ENCODE data around the gene RPP21. TPM values are rescaled to one million over a fixed set of nuclear protein-coding genes. Genes with fewer than 3 reads are reported as not detected.

RPP21 gene
- total RNA-seq (100 to 1,000 TPM in 1 of 7 donors, 10 to 100 TPM in 6; 31.0 to 104 (median 44.5) TPM), polyA plus RNA-seq (100 to 1,000 TPM in 1 of 2 donors, 10 to 100 TPM in 1; 14.2 to 106 TPM)
- long read RNA-seq, donor 1, transcript RPP21-224 (5 exons, 525 nt): major isoform, 11 of 16 reads
- long read RNA-seq, donor 1, partial matches to known transcripts: 0 of 16 reads
- long read RNA-seq, donor 1, other reads (novel, unspliced or antisense): 1 of 16 reads
- long read RNA-seq, donor 2, transcript RPP21-221 (4 exons, 594 nt): minor isoform, 7 of 57 reads
- long read RNA-seq, donor 2, transcript RPP21-224 (5 exons, 525 nt): major isoform, 38 of 57 reads
- long read RNA-seq, donor 2, partial matches to known transcripts: 0 of 57 reads
- long read RNA-seq, donor 2, other reads (novel, unspliced or antisense): 0 of 57 reads
- long read RNA-seq, donor 3, transcript RPP21-224 (5 exons, 525 nt): major isoform, 27 of 31 reads
- long read RNA-seq, donor 3, partial matches to known transcripts: 1 of 31 reads
- long read RNA-seq, donor 3, other reads (novel, unspliced or antisense): 2 of 31 reads

GRCh38 chr6:30344868-30345671 is at the start of gene RPP21:
Gene RPP21 (plus strand): TSS chr6:30345156. CDS start chr6:30345172, 16 bp downstream.
- DNase-seq: peak; percentile 80 to 89 (median 84)
- 2 to 4% (median 3%) methylated on average over 58 to 64 of the region's 64 CpGs for WGBS, 3 donors
- intact Hi-C loops (cut with DNase I): no loop called here
- no peaks in the 10 kb centered on the region for H3K36me3 ChIP-seq
- peaks cover 2% of the 10 kb centered on the region for H3K4me1 ChIP-seq (ENCODE audit: insufficient read depth)
- no peaks in the 10 kb centered on the region for H3K27me3 ChIP-seq
- peak within 1 kb of the TSS; percentile 83 to 86 for H3K27ac ChIP-seq
- H3K9me3 ChIP-seq: no peaks in the 10 kb centered on the region
- TF ChIP-seq POLR2A (IDR thresholded peaks at IDR 0.05): peak; percentile 74
- TF ChIP-seq EP300 (IDR thresholded peaks at IDR 0.05): no peak
- peak within 1 kb of the TSS; percentile 90 for H3K4me3 ChIP-seq

GRCh38 chr6:30295837-30296236 is 49.1 kb upstream of the RPP21 start:
- Histone ChIP-seq H3K27me3 (no peaks in the 10 kb centered on the region), H3K9me3 (peaks cover 0 to 3% of the 10 kb centered on the region in 2 donors), H3K4me3 (no peak overlapping the region), H3K36me3 (no peaks in the 10 kb centered on the region), H3K27ac (no peak overlapping the region), H3K4me1 (ENCODE audit: insufficient read depth) (no peaks in the 10 kb centered on the region)
- intact Hi-C loops (cut with DNase I): no loop called here
- DNase-seq: no peak
- WGBS, 3 donors: 90 to 97% (median 94%) methylated on average over 2 of the region's 2 CpGs
- no peak for TF ChIP-seq CTCF (IDR thresholded peaks at IDR 0.05)
- TF ChIP-seq EP300 (IDR thresholded peaks at IDR 0.05): no peak
- TF ChIP-seq POLR2A (IDR thresholded peaks at IDR 0.05): no peak

- 96 to 98% (median 97%) methylated on average over 2 of the region's 2 CpGs for WGBS, 3 donors
- H3K4me3 ChIP-seq: no peak overlapping the region
- H3K9me3 ChIP-seq: no peaks in the 10 kb centered on the region
- TF ChIP-seq EP300 (IDR thresholded peaks at IDR 0.05) (no peak), POLR2A (IDR thresholded peaks at IDR 0.05) (no peak), CTCF (IDR thresholded peaks at IDR 0.05) (no peak)
- H3K27ac ChIP-seq: no peak overlapping the region
- no peaks in the 10 kb centered on the region for H3K4me1 ChIP-seq (ENCODE audit: insufficient read depth)
- intact Hi-C loops (cut with DNase I): no loop called here
- no peaks in the 10 kb centered on the region for H3K36me3 ChIP-seq
- DNase-seq: no peak
- no peaks in the 10 kb centered on the region for H3K27me3 ChIP-seq
Observed at GRCh38 chr6:30304002-30304401, 41.0 kb upstream of the RPP21 start.

GRCh38 chr6:30311101-30311500 is 33.9 kb upstream of the RPP21 start:
- 73 to 84% (median 80%) methylated on average over 3 of the region's 3 CpGs for WGBS, 3 donors
- TF ChIP-seq EP300 (IDR thresholded peaks at IDR 0.05): no peak
- no peak for TF ChIP-seq CTCF (IDR thresholded peaks at IDR 0.05)
- no peak for TF ChIP-seq POLR2A (IDR thresholded peaks at IDR 0.05)
- no peak for DNase-seq

More at GRCh38 chr6:30311101-30311500, 33.9 kb upstream of the RPP21 start:
- no peaks in the 10 kb centered on the region for H3K9me3 ChIP-seq
- no peak overlapping the region for H3K27ac ChIP-seq
- no peak overlapping the region for H3K4me3 ChIP-seq
- no peaks in the 10 kb centered on the region for H3K27me3 ChIP-seq
- no peaks in the 10 kb centered on the region for H3K36me3 ChIP-seq
- intact Hi-C loops (cut with DNase I): no loop called here
- no peaks in the 10 kb centered on the region for H3K4me1 ChIP-seq (ENCODE audit: insufficient read depth)
